ENCODE data around the gene SLC30A2. TPM values are rescaled to one million over a fixed set of nuclear protein-coding genes. Genes with fewer than 3 reads are reported as not detected.
"Not testable (repeated sequence)": the region's sequence is repeated elsewhere in the genome, so short reads cannot be mapped to it uniquely, and the experiment has no call there.

Gene SLC30A2, protein sequence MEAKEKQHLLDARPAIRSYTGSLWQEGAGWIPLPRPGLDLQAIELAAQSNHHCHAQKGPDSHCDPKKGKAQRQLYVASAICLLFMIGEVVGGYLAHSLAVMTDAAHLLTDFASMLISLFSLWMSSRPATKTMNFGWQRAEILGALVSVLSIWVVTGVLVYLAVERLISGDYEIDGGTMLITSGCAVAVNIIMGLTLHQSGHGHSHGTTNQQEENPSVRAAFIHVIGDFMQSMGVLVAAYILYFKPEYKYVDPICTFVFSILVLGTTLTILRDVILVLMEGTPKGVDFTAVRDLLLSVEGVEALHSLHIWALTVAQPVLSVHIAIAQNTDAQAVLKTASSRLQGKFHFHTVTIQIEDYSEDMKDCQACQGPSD
- not detected for total RNA-seq

DNA sequence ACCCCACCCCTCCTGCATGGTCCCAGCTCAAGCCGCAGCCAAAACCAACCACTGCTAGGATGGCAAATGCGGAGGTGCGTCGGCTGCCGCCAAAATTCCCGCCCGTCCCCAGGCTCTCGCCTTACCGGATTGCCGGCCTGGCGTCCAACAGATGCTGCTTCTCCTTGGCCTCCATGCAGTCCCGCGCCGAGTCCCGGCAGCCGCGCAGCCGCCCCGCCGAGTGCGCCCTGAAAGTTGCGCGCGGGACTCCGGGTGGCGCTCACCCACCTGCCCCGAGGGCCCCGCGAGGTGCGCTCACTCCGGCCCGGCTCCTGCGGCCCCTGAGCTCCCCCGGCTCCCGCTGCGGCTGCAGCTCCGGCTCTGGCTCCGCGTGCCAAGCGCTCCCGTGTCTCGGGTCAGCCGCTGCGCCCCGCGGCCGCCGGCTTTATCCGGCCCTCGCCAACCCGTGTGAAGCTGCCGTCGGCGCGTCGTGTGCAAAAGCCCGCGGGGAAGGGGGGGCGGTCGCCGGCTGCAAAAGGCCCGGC, at the start of gene SLC30A2:
TSS of gene SLC30A2 (minus strand) at position 397 of the 524 bp plus-strand sequence. CDS start at position 175, 222 bp downstream.
- Histone ChIP-seq H3K27me3 (ENCODE audit: insufficient read depth, low read length) (peaks cover 42% of the 10 kb centered on the region), H3K4me3 (ENCODE audit: low read length) (no peak within 1 kb of the TSS), H3K4me1 (ENCODE audit: insufficient read depth, low read length) (no peaks in the 10 kb centered on the region), H3K9me3 (ENCODE audit: low read depth, low read length) (no peaks in the 10 kb centered on the region)

DNA sequence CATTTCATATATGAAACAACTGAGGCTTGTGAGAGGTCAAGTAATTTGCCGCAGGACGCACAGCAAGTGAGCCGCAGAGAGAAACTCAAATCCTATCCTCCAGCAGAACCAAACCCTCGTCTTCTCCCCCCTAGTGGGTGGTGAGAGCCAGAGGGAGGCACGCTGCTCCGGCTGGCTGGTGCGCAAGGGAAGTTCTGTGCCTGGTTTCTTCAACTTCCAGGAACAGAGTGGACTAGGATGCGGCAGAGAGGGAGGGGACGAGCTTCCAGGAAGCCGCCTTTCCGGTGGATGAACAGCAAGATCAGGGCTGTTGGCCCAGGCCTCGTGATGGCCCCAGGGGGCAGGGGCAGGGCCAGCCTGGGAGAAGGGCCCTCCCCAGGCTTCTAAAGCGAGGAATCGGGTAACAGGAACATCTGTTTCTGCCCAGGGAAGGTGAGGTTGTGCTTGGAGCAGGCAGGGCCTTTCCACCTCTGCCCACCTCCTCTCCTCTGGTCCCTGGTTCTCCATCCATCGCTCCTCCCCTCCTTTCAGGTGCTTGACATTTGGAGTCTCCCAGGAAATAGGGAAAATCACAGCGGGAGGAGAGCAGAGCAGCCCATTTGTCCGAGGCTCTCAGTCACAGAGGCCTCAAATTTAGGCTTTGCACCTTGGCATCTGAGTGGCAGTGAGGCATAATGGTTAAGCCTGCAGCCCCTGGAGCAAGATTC, 48.9 kb upstream of the SLC30A2 start:
- Histone ChIP-seq H3K27me3 (ENCODE audit: insufficient read depth, low read length) (peaks cover 3% of the 10 kb centered on the region), H3K9me3 (ENCODE audit: low read depth, low read length) (no peaks in the 10 kb centered on the region), H3K4me3 (ENCODE audit: low read length) (no peak overlapping the region), H3K4me1 (ENCODE audit: insufficient read depth, low read length) (no peaks in the 10 kb centered on the region)

DNA sequence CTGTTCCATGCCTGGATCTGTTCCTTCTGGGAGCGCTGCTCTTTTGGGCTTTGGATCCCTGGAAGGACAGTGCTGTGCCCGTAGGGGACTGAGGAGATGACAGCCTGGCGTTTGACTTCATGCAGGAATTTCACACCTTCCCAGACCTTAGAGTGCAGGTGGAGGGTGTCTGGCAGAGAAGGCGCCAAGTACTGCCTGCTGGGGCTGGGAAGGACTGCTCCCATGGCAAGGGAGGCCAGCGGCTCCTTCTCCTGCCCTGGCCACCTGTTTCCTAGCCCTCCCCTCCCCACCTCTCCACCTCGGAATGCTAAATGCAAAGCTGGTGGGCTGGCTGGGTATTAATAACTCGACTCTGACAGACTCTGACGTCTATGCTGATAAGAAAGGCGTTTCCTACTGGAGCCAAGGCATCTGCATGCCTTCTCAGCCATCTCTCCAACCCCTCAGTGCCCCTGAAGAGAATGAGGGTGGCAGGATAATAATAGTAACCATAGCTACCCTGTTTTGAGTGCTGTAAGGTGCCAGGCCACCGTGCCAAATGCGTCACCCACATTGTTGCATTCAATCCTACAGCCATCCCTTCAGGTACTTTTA, 48.3 kb upstream of the SLC30A2 start:
- Histone ChIP-seq H3K9me3 (ENCODE audit: low read depth, low read length) (no peaks in the 10 kb centered on the region), H3K4me3 (ENCODE audit: low read length) (no peak overlapping the region), H3K27me3 (ENCODE audit: insufficient read depth, low read length) (peaks cover 3% of the 10 kb centered on the region), H3K4me1 (ENCODE audit: insufficient read depth, low read length) (no peaks in the 10 kb centered on the region)

DNA sequence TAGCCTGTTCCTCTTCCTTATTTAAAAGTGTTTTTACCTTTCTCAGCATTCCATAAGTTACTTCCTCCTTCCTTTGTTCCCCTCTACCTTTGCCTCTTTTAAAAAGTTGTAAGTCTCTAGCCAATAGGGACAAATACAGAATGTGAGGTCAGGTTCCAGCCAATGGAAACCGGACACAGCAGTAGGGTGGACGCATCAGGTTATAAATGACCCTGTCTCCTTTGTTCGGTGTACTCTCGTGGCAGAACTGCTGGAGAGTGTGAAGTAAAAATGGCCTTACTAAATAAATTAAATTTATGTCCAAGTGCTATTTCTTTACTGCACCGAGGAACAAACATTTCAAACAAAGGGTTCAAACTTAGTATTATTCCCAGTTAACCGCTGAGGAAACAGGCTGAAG, 47.7 kb upstream of the SLC30A2 start:
- H3K9me3 ChIP-seq (ENCODE audit: low read depth, low read length); H3K4me3 ChIP-seq (ENCODE audit: low read length); H3K4me1 ChIP-seq (ENCODE audit: insufficient read depth, low read length); H3K27me3 ChIP-seq (ENCODE audit: insufficient read depth, low read length): not testable (repeated sequence)

DNA sequence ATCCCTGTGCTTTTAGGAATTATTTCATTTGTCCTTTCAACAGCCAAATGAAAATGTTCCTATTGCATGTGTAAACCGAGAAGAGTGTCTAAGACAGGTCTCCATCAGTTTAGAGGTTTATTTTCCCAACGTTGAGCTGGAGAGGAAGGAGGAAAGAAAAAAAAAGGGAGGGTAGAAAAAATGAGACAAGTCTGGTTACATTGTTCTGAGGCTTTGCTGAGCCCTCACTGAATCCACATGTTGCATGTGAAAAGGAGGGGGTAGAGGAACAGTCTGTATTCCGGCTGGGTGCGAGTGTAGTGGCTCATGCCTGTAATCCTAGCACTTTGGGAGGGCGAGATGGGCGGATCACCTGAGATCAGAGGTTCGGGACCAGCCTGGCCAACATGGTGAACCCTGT, 46.5 kb upstream of the SLC30A2 start:
- Histone ChIP-seq H3K27me3 (ENCODE audit: insufficient read depth, low read length) (peaks cover 3% of the 10 kb centered on the region), H3K4me3 (ENCODE audit: low read length) (no peak overlapping the region), H3K9me3 (ENCODE audit: low read depth, low read length) (no peaks in the 10 kb centered on the region), H3K4me1 (ENCODE audit: insufficient read depth, low read length) (no peaks in the 10 kb centered on the region)

DNA sequence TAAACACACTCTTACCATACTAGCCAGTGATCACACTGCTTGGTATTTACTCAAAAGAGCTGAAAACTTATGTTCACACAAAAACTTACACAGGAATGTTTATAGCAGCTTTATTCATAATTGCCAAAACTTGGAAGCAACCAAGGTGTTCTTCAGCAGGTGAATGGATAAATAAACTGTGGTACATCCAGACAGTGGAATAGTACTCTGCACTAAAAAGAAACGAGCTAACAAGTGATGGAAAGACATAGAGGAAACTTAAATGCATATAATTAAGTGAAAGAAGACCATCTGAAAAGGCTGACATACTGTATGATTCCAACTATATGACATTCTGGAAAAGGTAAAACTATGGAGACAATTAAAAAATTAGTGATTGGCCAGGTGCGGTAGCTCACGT, 45.0 kb upstream of the SLC30A2 start:
- Histone ChIP-seq H3K4me3 (ENCODE audit: low read length) (no peak overlapping the region), H3K9me3 (ENCODE audit: low read depth, low read length) (no peaks in the 10 kb centered on the region), H3K27me3 (ENCODE audit: insufficient read depth, low read length) (peaks cover 3% of the 10 kb centered on the region), H3K4me1 (ENCODE audit: insufficient read depth, low read length) (no peaks in the 10 kb centered on the region)

DNA sequence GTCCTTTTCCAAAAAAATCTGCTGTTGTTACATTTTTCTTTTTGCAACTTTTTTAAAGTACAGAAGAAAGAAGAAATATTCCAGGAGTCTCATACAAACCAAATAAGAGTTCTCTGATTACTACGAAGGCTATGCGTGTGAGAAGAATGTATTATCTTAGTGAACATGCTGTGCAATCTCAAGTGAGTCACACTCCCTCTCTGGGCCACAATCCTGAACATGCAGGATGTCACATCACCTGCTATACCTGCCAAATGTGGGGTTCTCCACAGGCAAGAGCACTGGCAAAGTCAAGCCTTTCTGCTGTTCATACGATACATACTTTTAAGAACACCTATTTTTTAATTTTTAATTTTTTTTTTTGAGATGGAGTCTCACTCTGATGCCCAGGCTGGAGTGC, 43.2 kb upstream of the SLC30A2 start:
- Histone ChIP-seq H3K4me1 (ENCODE audit: insufficient read depth, low read length) (no peaks in the 10 kb centered on the region), H3K4me3 (ENCODE audit: low read length) (no peak overlapping the region), H3K27me3 (ENCODE audit: insufficient read depth, low read length) (peaks cover 3% of the 10 kb centered on the region), H3K9me3 (ENCODE audit: low read depth, low read length) (no peaks in the 10 kb centered on the region)

DNA sequence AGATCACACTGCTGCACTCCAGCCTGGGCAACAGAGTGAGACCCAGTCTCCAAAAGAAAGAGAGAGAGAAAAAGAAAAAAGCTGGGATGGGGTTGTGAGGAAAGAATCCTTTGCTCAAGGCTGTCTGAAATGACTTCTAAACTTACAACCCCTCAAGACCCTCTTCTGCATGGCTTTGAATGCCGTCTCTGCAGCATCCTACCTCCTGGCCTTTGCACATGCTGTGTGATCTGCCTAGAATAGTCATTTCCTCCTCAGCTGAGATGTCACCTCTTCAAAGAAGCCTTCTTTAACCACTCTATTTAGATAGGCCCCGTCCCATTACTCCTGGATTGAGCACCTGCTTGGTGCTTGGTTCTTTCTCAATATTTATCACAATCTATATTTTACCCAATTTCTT, 38.9 kb upstream of the SLC30A2 start:
- Histone ChIP-seq H3K4me1 (ENCODE audit: insufficient read depth, low read length) (no peaks in the 10 kb centered on the region), H3K9me3 (ENCODE audit: low read depth, low read length) (no peaks in the 10 kb centered on the region), H3K27me3 (ENCODE audit: insufficient read depth, low read length) (no peaks in the 10 kb centered on the region), H3K4me3 (ENCODE audit: low read length) (no peak overlapping the region)

DNA sequence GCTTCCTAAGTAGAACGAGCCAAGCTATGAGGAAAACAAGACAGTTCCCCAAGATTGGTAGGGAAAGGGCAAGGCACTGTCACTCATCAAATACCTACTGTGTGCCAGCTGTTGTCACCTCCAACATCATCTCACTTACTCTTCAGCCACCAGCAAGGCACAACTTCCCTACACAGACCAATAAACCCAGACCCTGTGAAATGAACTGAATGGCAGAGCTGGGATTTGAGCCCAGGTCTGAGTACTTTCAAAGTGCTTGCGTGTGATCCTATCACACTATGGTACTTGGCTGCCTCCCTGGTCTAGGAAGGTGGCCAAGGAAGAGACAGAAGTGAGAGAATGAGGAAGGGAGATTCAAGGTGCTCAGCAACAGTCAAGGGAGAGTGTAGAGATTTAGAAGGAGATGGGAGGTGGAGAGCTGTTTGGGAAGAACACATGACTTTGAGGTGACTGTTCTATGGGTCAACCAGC, 38.2 kb upstream of the SLC30A2 start:
- Histone ChIP-seq H3K4me1 (ENCODE audit: insufficient read depth, low read length) (no peaks in the 10 kb centered on the region), H3K9me3 (ENCODE audit: low read depth, low read length) (no peaks in the 10 kb centered on the region), H3K4me3 (ENCODE audit: low read length) (no peak overlapping the region), H3K27me3 (ENCODE audit: insufficient read depth, low read length) (no peaks in the 10 kb centered on the region)

DNA sequence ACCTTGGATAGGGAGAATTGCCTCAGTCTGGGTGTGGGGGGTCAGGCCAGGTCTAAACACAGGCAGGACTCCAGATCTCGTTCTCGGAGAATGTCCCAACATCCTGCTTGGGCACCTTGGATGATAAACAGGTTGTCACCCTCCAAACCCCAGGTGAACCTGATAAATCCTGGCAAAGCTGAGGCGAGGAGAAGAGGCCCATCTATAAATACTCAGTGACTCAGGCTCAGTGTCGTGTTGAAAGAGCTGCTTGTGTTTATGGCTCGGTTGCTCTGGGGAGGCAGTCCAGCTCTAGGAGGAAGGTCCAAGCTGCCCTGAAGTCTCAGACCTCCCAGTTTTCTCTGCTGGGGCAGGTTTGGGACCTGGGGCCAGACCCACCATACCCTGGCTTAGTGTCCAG, 37.3 kb upstream of the SLC30A2 start:
- Histone ChIP-seq H3K9me3 (ENCODE audit: low read depth, low read length) (no peaks in the 10 kb centered on the region), H3K27me3 (ENCODE audit: insufficient read depth, low read length) (no peaks in the 10 kb centered on the region), H3K4me3 (ENCODE audit: low read length) (no peak overlapping the region), H3K4me1 (ENCODE audit: insufficient read depth, low read length) (no peaks in the 10 kb centered on the region)

DNA sequence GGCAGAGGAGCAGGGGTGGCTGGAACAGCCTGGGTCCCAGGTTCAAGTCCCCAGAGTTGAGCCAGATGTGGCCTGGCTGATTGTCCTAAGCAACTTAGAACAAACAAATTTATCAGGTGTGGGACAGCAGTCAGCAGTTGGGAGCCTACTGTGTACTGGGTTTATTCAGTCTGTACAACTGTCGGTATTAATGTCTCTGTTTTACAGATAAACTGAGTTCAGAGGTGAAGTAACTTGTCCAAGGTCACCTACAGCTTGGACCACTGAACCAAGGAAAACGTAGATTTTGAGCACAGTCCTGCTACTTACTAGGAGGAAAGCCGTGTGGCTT, 36.1 kb upstream of the SLC30A2 start:
- Histone ChIP-seq H3K4me3 (ENCODE audit: low read length) (no peak overlapping the region), H3K27me3 (ENCODE audit: insufficient read depth, low read length) (no peaks in the 10 kb centered on the region), H3K4me1 (ENCODE audit: insufficient read depth, low read length) (no peaks in the 10 kb centered on the region), H3K9me3 (ENCODE audit: low read depth, low read length) (no peaks in the 10 kb centered on the region)

DNA sequence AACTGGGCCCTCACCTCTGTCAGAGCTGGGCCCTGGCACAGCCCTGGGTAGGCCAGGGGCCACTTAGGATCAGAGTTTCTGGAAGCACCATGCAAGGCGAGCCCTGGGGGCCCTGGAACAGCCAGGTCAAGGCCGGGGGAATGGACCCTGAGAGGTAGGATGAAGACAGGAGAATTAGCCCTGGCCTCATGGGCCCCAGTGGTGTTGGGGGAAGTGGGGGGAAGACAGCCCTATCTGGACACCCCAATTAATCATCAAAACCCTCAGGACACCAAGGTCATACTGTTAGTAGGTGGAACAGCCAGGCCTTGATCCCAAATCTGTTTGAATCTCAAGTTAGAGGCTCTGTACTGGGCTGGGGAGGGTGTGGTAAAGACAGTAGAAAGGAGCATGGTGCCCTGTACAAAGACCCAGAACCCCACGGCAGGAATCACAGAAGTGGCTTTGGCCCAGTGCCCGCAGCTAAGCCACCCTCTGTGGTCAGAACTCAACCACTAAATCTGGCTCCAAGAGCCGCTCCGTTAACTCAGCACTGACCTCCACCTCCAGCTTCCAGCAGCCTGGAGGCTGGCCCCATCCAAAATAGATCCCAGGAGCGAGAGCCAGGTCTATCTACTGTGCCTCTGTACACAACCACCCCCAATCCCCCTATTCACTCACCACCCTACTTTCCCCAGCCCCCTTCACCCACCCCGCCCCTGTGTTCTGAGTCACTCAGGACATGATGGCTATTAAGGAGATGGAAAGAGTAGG, 35.5 kb upstream of the SLC30A2 start:
- no peak overlapping the region for H3K4me3 ChIP-seq (ENCODE audit: low read length)
- no peaks in the 10 kb centered on the region for H3K4me1 ChIP-seq (ENCODE audit: insufficient read depth, low read length)
- no peaks in the 10 kb centered on the region for H3K27me3 ChIP-seq (ENCODE audit: insufficient read depth, low read length)
- no peaks in the 10 kb centered on the region for H3K9me3 ChIP-seq (ENCODE audit: low read depth, low read length)

DNA sequence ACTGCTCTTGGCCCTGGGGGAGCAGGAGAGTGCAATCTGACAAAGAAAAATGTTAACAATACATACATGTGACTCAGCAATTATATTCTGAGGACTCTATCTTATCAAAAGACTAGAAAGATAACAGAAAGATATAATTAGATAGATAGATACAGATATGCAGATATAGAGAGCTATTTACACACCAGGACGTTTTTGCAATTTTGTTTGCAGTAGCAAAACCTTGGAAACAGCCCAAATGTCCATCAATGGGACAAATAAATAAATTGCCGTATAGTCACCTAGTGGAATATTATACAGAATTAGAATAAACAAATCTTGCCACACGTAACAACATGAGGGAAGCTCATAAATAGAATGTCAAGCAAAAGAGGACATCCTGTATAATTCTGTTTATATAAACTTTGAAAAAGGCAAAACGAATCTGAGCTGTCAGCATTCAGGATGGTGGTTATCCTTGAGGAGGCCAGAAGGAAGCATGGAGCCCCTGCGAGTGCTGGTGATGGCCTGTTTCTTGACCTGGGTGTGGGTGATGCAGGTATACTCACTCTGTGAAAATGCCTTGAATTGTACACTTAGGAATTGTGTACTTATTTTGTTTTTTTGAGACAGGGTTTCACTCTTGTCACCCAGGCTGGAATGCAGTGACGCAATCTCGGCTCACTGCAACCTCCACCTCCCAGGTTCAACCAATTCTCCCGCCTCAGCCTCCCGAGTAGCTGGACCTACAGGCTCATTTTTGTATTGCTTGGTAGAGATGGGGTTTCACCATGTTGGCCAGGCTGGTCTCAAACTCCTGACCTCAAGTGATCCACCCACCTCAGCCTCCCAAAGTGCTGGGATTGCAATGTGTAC, 34.3 kb upstream of the SLC30A2 start:
- no peaks in the 10 kb centered on the region for H3K4me1 ChIP-seq (ENCODE audit: insufficient read depth, low read length)
- H3K4me3 ChIP-seq (ENCODE audit: low read length): no peak overlapping the region
- no peaks in the 10 kb centered on the region for H3K9me3 ChIP-seq (ENCODE audit: low read depth, low read length)
- no peaks in the 10 kb centered on the region for H3K27me3 ChIP-seq (ENCODE audit: insufficient read depth, low read length)

DNA sequence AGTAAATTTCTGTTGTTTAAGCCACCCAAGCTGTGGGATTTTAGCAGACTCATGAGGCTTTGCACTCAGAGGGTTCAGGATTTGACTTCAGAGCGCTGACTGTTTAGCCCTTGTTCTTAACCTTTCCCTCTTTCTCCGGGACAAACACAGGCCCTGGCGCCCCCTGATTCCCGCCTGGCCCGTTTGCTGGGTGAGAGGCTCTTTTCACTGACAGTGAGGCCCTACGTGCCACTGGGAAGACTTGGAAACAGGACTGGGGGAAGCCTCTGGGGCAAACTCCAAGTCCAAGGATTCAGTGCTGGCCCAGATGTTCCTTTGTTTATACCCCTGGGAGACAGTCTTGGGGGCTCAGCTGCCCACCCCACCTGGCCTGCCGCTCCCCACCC, 33.3 kb upstream of the SLC30A2 start:
- no peaks in the 10 kb centered on the region for H3K4me1 ChIP-seq (ENCODE audit: insufficient read depth, low read length)
- no peak overlapping the region for H3K4me3 ChIP-seq (ENCODE audit: low read length)
- H3K27me3 ChIP-seq (ENCODE audit: insufficient read depth, low read length): no peaks in the 10 kb centered on the region
- no peaks in the 10 kb centered on the region for H3K9me3 ChIP-seq (ENCODE audit: low read depth, low read length)

Data from mononuclear cell (primary cell).